GM21423 (cell line): ENCODE results near the gene FEV.

Experiments used
- ATAC-seq: cut with Tn5 transposase; IDR thresholded peaks from one replicate; pipeline ENCODE4 v1.9.1; 2021; ENCODE audit warnings: mild to moderate bottlenecking, moderate library complexity; ENCODE audit not compliant: unreplicated experiment

Gene FEV

GRCh38 chr2:218993345-218994315 lies 8.6 kb upstream of the FEV start, which contains the start of gene CRYBA2:
CRYBA2 (minus strand) TSS chr2:218993422; CDS start chr2:218993176, 246 bp downstream.
- ATAC-seq = no peak

- no peak for ATAC-seq
Observed at GRCh38 chr2:218992703-218993344, 7.8 kb upstream of the FEV start.

GRCh38 chr2:218992196-218992595 lies 7.2 kb upstream of the FEV start:
- ATAC-seq = no peak

- ATAC-seq = no peak
Observed at GRCh38 chr2:218991674-218992168, 6.7 kb upstream of the FEV start.

- no peak for ATAC-seq
Observed at GRCh38 chr2:218990612-218991011, 5.6 kb upstream of the FEV start.

- ATAC-seq = no peak
Observed at GRCh38 chr2:218990052-218990451, 5.1 kb upstream of the FEV start.

GRCh38 chr2:218988650-218989049 lies 3.7 kb upstream of the FEV start:
- ATAC-seq = no peak

GRCh38 chr2:218988164-218988563 lies 3.2 kb upstream of the FEV start:
- ATAC-seq = no peak

- no peak for ATAC-seq
Observed at GRCh38 chr2:218986148-218986761, 1.3 kb upstream of the FEV start.

- no peak for ATAC-seq
Observed at GRCh38 chr2:218985325-218986091, 524 bp upstream of the FEV start.

GRCh38 chr2:218984239-218985020 lies 554 bp downstream of the FEV start:
- ATAC-seq = no peak

GRCh38 chr2:218983934-218984238 lies 1.1 kb downstream of the FEV start:
- ATAC-seq = no peak

- no peak for ATAC-seq
Observed at GRCh38 chr2:218983263-218983933, 1.6 kb downstream of the FEV start.

- ATAC-seq = no peak
Observed at GRCh38 chr2:218982586-218983262, 2.3 kb downstream of the FEV start.

GRCh38 chr2:218981881-218982585 lies 3.0 kb downstream of the FEV start:
- ATAC-seq = no peak

GRCh38 chr2:218981390-218981880 lies 3.5 kb downstream of the FEV start:
- no peak for ATAC-seq

GRCh38 chr2:218980735-218981389 lies 4.1 kb downstream of the FEV start:
- ATAC-seq = no peak
